ENCODE data around the gene LGR4.

LGR4 gene

GRCh38 chr11:27433742-27434141 lies 38.8 kb downstream of the LGR4 start:
- no peak for TF ChIP-seq CTCF (IDR thresholded peaks at IDR 0.05; ENCODE audit: extremely low read depth, missing control alignments)
- DNase-seq (ENCODE audit: low spot score): no peak

GRCh38 chr11:27431808-27432207 lies 40.8 kb downstream of the LGR4 start:
- no peak for TF ChIP-seq CTCF (IDR thresholded peaks at IDR 0.05; ENCODE audit: extremely low read depth, missing control alignments)
- no peak for DNase-seq (ENCODE audit: low spot score)

- TF ChIP-seq CTCF (IDR thresholded peaks at IDR 0.05; ENCODE audit: extremely low read depth, missing control alignments): no peak
- DNase-seq (ENCODE audit: low spot score): no peak
These were observed 42.7 kb downstream of the LGR4 start for GRCh38 chr11:27429761-27430393.

GRCh38 chr11:27427183-27427980 lies 45.2 kb downstream of the LGR4 start:
- no peak for TF ChIP-seq CTCF (IDR thresholded peaks at IDR 0.05; ENCODE audit: extremely low read depth, missing control alignments)
- DNase-seq (ENCODE audit: low spot score): no peak

GRCh38 chr11:27425814-27426213 lies 46.8 kb downstream of the LGR4 start:
- DNase-seq (ENCODE audit: low spot score): no peak
- TF ChIP-seq CTCF (IDR thresholded peaks at IDR 0.05; ENCODE audit: extremely low read depth, missing control alignments): no peak

- no peak for DNase-seq (ENCODE audit: low spot score)
These were observed 49.5 kb downstream of the LGR4 start for GRCh38 chr11:27423125-27423524.

More at GRCh38 chr11:27423125-27423524, 49.5 kb downstream of the LGR4 start:
- TF ChIP-seq CTCF (IDR thresholded peaks at IDR 0.05; ENCODE audit: extremely low read depth, missing control alignments): no peak
